K562 (cell line): Measurements from ENCODE around the gene PTTG1IP. TPM values are rescaled to one million over a fixed set of nuclear protein-coding genes. Genes with fewer than 3 reads are reported as not detected.

Experiments
- CEBPG ChIP-seq, 3 experiments: fragments of 200-800 bp in 1 of 3; sonication (Bioruptor generic) in 1 of 3; sonication (generic) in 1 of 3; formaldehyde crosslinking in 1 of 3; IDR thresholded peaks in 2 of 3; conservative IDR thresholded peaks in 1 of 3; 2 replicates each; pipeline versions ENCODE4 v1.6.1 to v1.8.0; 2016 to 2022; ENCODE audit warnings: missing compliant biosample characterization in 2 of 3, missing genetic modification characterization in 2 of 3, mild to moderate bottlenecking in 1 of 3, missing genetic modification reagents in 1 of 3
- CTBP1 ChIP-seq: fragments of 450-650 bp; IDR thresholded peaks from 2 replicates; pipeline ENCODE4 v1.6.1; 2016; ENCODE audit warnings: borderline replicate concordance
- DIDO1 ChIP-seq: fragments of 450-650 bp; IDR thresholded peaks from 2 replicates; pipeline ENCODE4 v1.6.1; 2016; ENCODE audit warnings: low read depth, missing biosample characterization, missing genetic modification characterization
- E2F6 ChIP-seq, 2 experiments: IDR thresholded peaks; 2 replicates each; pipeline ENCODE4 v1.6.1; 2011; ENCODE audit warnings: borderline replicate concordance in 1 of 2, control low read depth in 1 of 2, low read depth in 1 of 2, low read length in 1 of 2, mild to moderate bottlenecking in 1 of 2, mixed read lengths in 1 of 2, moderate library complexity in 1 of 2; ENCODE audit not compliant: insufficient read depth in 1 of 2, insufficient read length in 1 of 2, poor library complexity in 1 of 2, severe bottlenecking in 1 of 2; ENCODE audit errors: extremely low read depth in 1 of 2
- E2F8 ChIP-seq: fragments of 450-650 bp; IDR thresholded peaks from 2 replicates; pipeline ENCODE4 v1.7.1; 2018; ENCODE audit warnings: mild to moderate bottlenecking, low read depth; ENCODE audit not compliant: partially characterized antibody
- LCOR ChIP-seq: sonication (generic); formaldehyde crosslinking; IDR thresholded peaks from 2 replicates; pipeline ENCODE4 v1.8.0; 2022; ENCODE audit warnings: mild to moderate bottlenecking, missing genetic modification reagents
- MEIS2 ChIP-seq: fragments of 450-650 bp; IDR thresholded peaks from 2 replicates; pipeline ENCODE4 v1.6.1; 2014; ENCODE audit warnings: mild to moderate bottlenecking; ENCODE audit not compliant: partially characterized antibody
- NELFE ChIP-seq: IDR thresholded peaks from 2 replicates; pipeline ENCODE4 v1.6.1; 2011; ENCODE audit warnings: mild to moderate bottlenecking; ENCODE audit not compliant: insufficient read depth, insufficient read length
- SOX6 ChIP-seq: fragments of 450-650 bp; IDR thresholded peaks from 2 replicates; pipeline ENCODE4 v1.6.1; 2014; ENCODE audit warnings: mild to moderate bottlenecking
- ZNF318 ChIP-seq, 2 experiments: fragments of 450-650 bp; IDR thresholded peaks; 2 replicates each; pipeline ENCODE4 v1.6.1; 2016; ENCODE audit warnings: mild to moderate bottlenecking in 2 of 2, borderline replicate concordance in 1 of 2, low read depth in 1 of 2, moderate library complexity in 1 of 2
- ZNF766 ChIP-seq: fragments of 200-800 bp; sonication (Bioruptor generic); conservative IDR thresholded peaks from 2 replicates; pipeline ENCODE4 v1.6.1; 2016; ENCODE audit warnings: missing genetic modification characterization, missing compliant biosample characterization
- polyA plus RNA-seq, 8 experiments: library from polyadenylated mRNA; depleted of rRNA in 4 of 8; stranded (reverse) in 5 of 8; unstranded in 3 of 8; fragments of >200 nt; fragmentation: Nextera tagmentation in 2 of 8; fragmentation: Illumina TruSeq in 1 of 8; extraction: Ambion mirVana in 2 of 8; extraction: Trizol in 1 of 8; gene quantifications; 2 replicates each; pipeline versions ENCODE4 v1.2.1 to v1.2.3, GENCODE V29; 2011 to 2014; ENCODE audit warnings: inconsistent platforms in 1 of 8, missing spikeins in 1 of 8
- total RNA-seq, 7 experiments: library from RNA; depleted of rRNA in 6 of 7; stranded (reverse); fragments of >200 nt in 6 of 7; fragmentation: Illumina TruSeq in 2 of 7; extraction: Trizol in 2 of 7; gene quantifications; 2 replicates each; pipeline versions ENCODE4 v1.2.1 to v1.2.3, GENCODE V29; 2011 to 2021; ENCODE audit warnings: low replicate concordance in 1 of 7

Gene PTTG1IP
- total and polyA plus RNA-seq, 9 of the 15 experiments (the other 6 are each of a cell fraction or from before 2014, with no cell fraction given): 5.0 to 99.3 (median 82.4) TPM

GRCh38 chr21:44869781-44870747 is 3.4 kb downstream of the PTTG1IP start (continued):
- TF ChIP-seq E2F6 (IDR thresholded peaks at IDR 0.05; ENCODE audit: borderline replicate concordance in 1 of 2, extremely low read depth in 1 of 2, insufficient read depth in 1 of 2, insufficient read length in 1 of 2, low read depth in 1 of 2, low read length in 1 of 2, poor library complexity in 1 of 2, severe bottlenecking in 1 of 2) (peak in 1 of 2 experiments; percentile 36), DIDO1 (tag) (no peak), ZNF766 (CRISPR knock-in tag) (0 out of 2 replicates have a peak, but pooled peaks have one; percentile 54), CTBP1 (peak; percentile 78), LCOR (CRISPR knock-in tag) (0 out of 2 replicates have a peak, but pooled peaks have one; percentile 50), SOX6 (peak; percentile 58; the same call in 1 of the 2 replicates), CEBPG (CRISPR knock-in tag; IDR thresholded peaks at IDR 0.05) (no peak; the same call in 1 of the 2 replicates), CEBPG (tag; conservative IDR thresholded peaks at IDR 0.05 in 1 of 2, IDR thresholded peaks at IDR 0.05 in 1 of 2) (peak in 1 of 2 experiments; percentile 56; a peak in 1 of 4 replicates), ZNF318 (IDR thresholded peaks at IDR 0.05; ENCODE audit: borderline replicate concordance in 1 of 2, low read depth in 1 of 2) (peak in 1 of 2 experiments; percentile 15; a peak in 1 of 4 replicates), E2F8 (no peak), NELFE (no peak), MEIS2 (peak; percentile 39)
